Activated CD8-positive, alpha-beta T cell treated with anti-CD3 and anti-CD28 coated beads for 36 hours (primary cell): ENCODE data around the gene RAB15. TPM values are rescaled to one million over a fixed set of nuclear protein-coding genes. Genes with fewer than 3 reads are reported as not detected.

ENCODE experiments used
- ATAC-seq: fragments of 200-7000 bp; cut with Tn5 transposase; one replicate; pipeline ENCODE4 v1.10.0; 2021; ENCODE audit warnings: mild to moderate bottlenecking, moderate library complexity
- CTCF ChIA-PET: fragments of 350-600 bp; sonication (Branson Sonifier 250); formaldehyde crosslinking; loops from one replicate; lab custom pipeline; 2021; ENCODE audit warnings: antibody characterized with exemption; lab: Charles Lee
- POLR2A ChIA-PET: fragments of 350-600 bp; sonication (Branson Sonifier 250); formaldehyde crosslinking; loops from one replicate; lab custom pipeline; 2021; ENCODE audit warnings: antibody characterized with exemption; lab: Charles Lee
- DNase-seq: peaks from one replicate; pipeline ENCODE4 v3.0.0-alpha.2; 2020
- H3K27ac Mint-ChIP-seq: one replicate; pipeline ENCODE4 v1.8.0; 2021; ENCODE audit warnings: mild to moderate bottlenecking, mixed read lengths
- H3K27me3 Mint-ChIP-seq: one replicate; pipeline ENCODE4 v1.8.0; 2021; ENCODE audit warnings: mixed read lengths
- H3K36me3 Mint-ChIP-seq: one replicate; pipeline ENCODE4 v1.8.0; 2021; ENCODE audit warnings: low read depth, mixed read lengths
- H3K4me1 Mint-ChIP-seq: one replicate; pipeline ENCODE4 v1.8.0; 2021; ENCODE audit warnings: low read depth, mixed read lengths
- H3K4me3 Mint-ChIP-seq: one replicate; pipeline ENCODE4 v1.8.0; 2021; ENCODE audit warnings: mild to moderate bottlenecking, moderate library complexity, mixed read lengths
- H3K9me3 Mint-ChIP-seq: one replicate; pipeline ENCODE4 v1.8.0; 2021; ENCODE audit warnings: mixed read lengths
- CTCF ChIP-seq: fragments of 200-600 bp; IDR thresholded peaks from one replicate; pipeline ENCODE4 v1.8.0; 2022; ENCODE audit warnings: antibody characterized with exemption, mild to moderate bottlenecking
- intact Hi-C: fragments of 100-400 bp; cut with micrococcal nuclease; formaldehyde crosslinking; loops from one replicate; pipeline ENCODE4 v1.10.0; 2022
- total RNA-seq, 2 experiments: library from RNA; stranded (reverse); gene quantifications; one replicate each; pipeline ENCODE4 v1.2.3, GENCODE V29; 2021

The RAB15 gene
- total RNA-seq, 2 experiments from 2014 or later: 2.1 to 2.3 TPM

GRCh38 chr14:64946310-64947045 is 25.7 kb downstream of the RAB15 start:
- CTCF ChIA-PET: no interaction called here
- no peaks in the 10 kb centered on the region for H3K27me3 Mint-ChIP-seq
- peaks cover 22% of the 10 kb centered on the region for H3K36me3 Mint-ChIP-seq
- no peak overlapping the region for H3K27ac Mint-ChIP-seq
- POLR2A ChIA-PET: interaction anchor here (0.6 kb wide), 1 partner anchor 245 kb away, joined by 3 read pairs; no protein-coding TSS in a partner anchor
- H3K9me3 Mint-ChIP-seq: no peaks in the 10 kb centered on the region
- H3K4me3 Mint-ChIP-seq: no peak overlapping the region
- intact Hi-C loops: no loop called here
- H3K4me1 Mint-ChIP-seq: peaks cover 27% of the 10 kb centered on the region
- TF ChIP-seq CTCF: no peak
- DNase-seq (no peak), ATAC-seq (no peak)

- no peaks in the 10 kb centered on the region for H3K9me3 Mint-ChIP-seq
- peaks cover 27% of the 10 kb centered on the region for H3K4me1 Mint-ChIP-seq
- no peak overlapping the region for H3K4me3 Mint-ChIP-seq
- POLR2A ChIA-PET: interaction anchor here (1.4 kb wide), 1 partner anchor 9 kb away, joined by 4 read pairs; no protein-coding TSS in a partner anchor
- ATAC-seq (no peak), DNase-seq (no peak)
- intact Hi-C loops: no loop called here
- TF ChIP-seq CTCF: no peak
- H3K36me3 Mint-ChIP-seq: peaks cover 22% of the 10 kb centered on the region
- no peaks in the 10 kb centered on the region for H3K27me3 Mint-ChIP-seq
- CTCF ChIA-PET: no interaction called here
- H3K27ac Mint-ChIP-seq: no peak overlapping the region
Measured at GRCh38 chr14:64945431-64946178, 26.5 kb downstream of the RAB15 start.

- no peak overlapping the region for H3K27ac Mint-ChIP-seq
Measured at GRCh38 chr14:64944861-64945260, 27.3 kb downstream of the RAB15 start.

GRCh38 chr14:64944041-64944440 is 28.1 kb downstream of the RAB15 start:
- no peak overlapping the region for H3K4me3 Mint-ChIP-seq
- peak overlapping the region; percentile 12 for H3K27ac Mint-ChIP-seq
- peaks cover 38% of the 10 kb centered on the region for H3K4me1 Mint-ChIP-seq
- TF ChIP-seq CTCF: no peak
- ChIA-PET POLR2A (interaction anchor here (1.4 kb wide), 1 partner anchor 8 kb away, joined by 4 read pairs; no protein-coding TSS in a partner anchor), CTCF (interaction anchor here (1.2 kb wide), 2 partner anchors 9 to 52 kb away, joined by 3 to 6 read pairs; no protein-coding TSS in a partner anchor)
- no peak for DNase-seq
- intact Hi-C loops: no loop called here
- H3K27me3 Mint-ChIP-seq: no peaks in the 10 kb centered on the region
- H3K36me3 Mint-ChIP-seq: peaks cover 26% of the 10 kb centered on the region
- no peak for ATAC-seq
- H3K9me3 Mint-ChIP-seq: no peaks in the 10 kb centered on the region

More at GRCh38 chr14:64944861-64945260, 27.3 kb downstream of the RAB15 start:
- peaks cover 26% of the 10 kb centered on the region for H3K36me3 Mint-ChIP-seq
- DNase-seq: no peak
- H3K9me3 Mint-ChIP-seq: no peaks in the 10 kb centered on the region
- intact Hi-C loops: no loop called here
- no peak for ATAC-seq
- TF ChIP-seq CTCF: no peak
- POLR2A ChIA-PET: interaction anchor here (1.4 kb wide), 1 partner anchor 8 kb away, joined by 4 read pairs; no protein-coding TSS in a partner anchor
- CTCF ChIA-PET: interaction anchor here (1.2 kb wide), 1 partner anchor 8 kb away, joined by 3 read pairs; no protein-coding TSS in a partner anchor
- H3K4me1 Mint-ChIP-seq: peaks cover 32% of the 10 kb centered on the region
- H3K27me3 Mint-ChIP-seq: no peaks in the 10 kb centered on the region
- H3K4me3 Mint-ChIP-seq: no peak overlapping the region
